Smooth muscle cell (in vitro differentiated cells): Measurements from ENCODE around the gene TUBGCP2. TPM values are rescaled to one million over a fixed set of nuclear protein-coding genes. Genes with fewer than 3 reads are reported as not detected.

Source experiments
- DNase-seq: peaks from one replicate; lab custom pipeline; 2025; ENCODE audit not compliant: unreplicated experiment; lab: John Stamatoyannopoulos, UW
- H2AFZ ChIP-seq: fragments of 200-600 bp; sonication (generic); 2 replicates; pipeline ENCODE4 v1.6.0; 2016; ENCODE audit warnings: antibody characterized with exemption, low read depth, mild to moderate bottlenecking
- H3F3A ChIP-seq: fragments of 200-600 bp; sonication (generic); 2 replicates; pipeline ENCODE4 v1.6.0; 2017; ENCODE audit warnings: antibody characterized with exemption, low read depth
- H3K27ac ChIP-seq: fragments of 200-600 bp; sonication (generic); 2 replicates; pipeline ENCODE4 v1.5.1; 2016; ENCODE audit warnings: low read depth, mild to moderate bottlenecking
- H3K27me3 ChIP-seq: fragments of 200-600 bp; sonication (generic); 2 replicates; pipeline ENCODE4 v1.6.1; 2016; ENCODE audit warnings: low read depth, mild to moderate bottlenecking
- H3K36me3 ChIP-seq: fragments of 200-600 bp; sonication (generic); 2 replicates; pipeline ENCODE4 v1.5.1; 2016; ENCODE audit warnings: low read depth
- H3K4me1 ChIP-seq: fragments of 200-600 bp; sonication (generic); 2 replicates; pipeline ENCODE4 v1.5.1; 2016; ENCODE audit warnings: low read depth
- H3K4me2 ChIP-seq: fragments of 200-600 bp; sonication (generic); 2 replicates; pipeline ENCODE4 v1.6.0; 2016; ENCODE audit warnings: mild to moderate bottlenecking
- H3K4me3 ChIP-seq: fragments of 200-600 bp; sonication (generic); 2 replicates; pipeline ENCODE4 v1.5.1; 2016; ENCODE audit warnings: mild to moderate bottlenecking
- H3K79me2 ChIP-seq: fragments of 200-600 bp; sonication (generic); 2 replicates; pipeline ENCODE4 v1.6.0; 2016; ENCODE audit warnings: low read depth, mild to moderate bottlenecking
- H3K9ac ChIP-seq: fragments of 200-600 bp; sonication (generic); 2 replicates; pipeline ENCODE4 v1.6.0; 2016; ENCODE audit warnings: low read depth
- H3K9me3 ChIP-seq: fragments of 200-600 bp; sonication (generic); replicated peaks from 2 replicates; pipeline ENCODE4 v1.5.1; 2016; ENCODE audit warnings: low read depth
- H4K20me1 ChIP-seq: fragments of 200-600 bp; sonication (generic); 2 replicates; pipeline ENCODE4 v1.6.0; 2016; ENCODE audit warnings: low read depth
- WGBS: methylation state at CpG from one replicate; pipeline ENCODE4 v1.1.7; 2016; ENCODE audit warnings: low lambda C conversion rate; 5-methylcytosine and 5-hydroxymethylcytosine counted together
- polyA plus RNA-seq: library from polyadenylated mRNA; unstranded; fragments of >200 nt; fragmentation: Nextera tagmentation; extraction: Ambion mirVana; gene quantifications from 2 replicates; pipeline ENCODE4 v1.2.1, GENCODE V29; 2016
- total RNA-seq: library from RNA; depleted of rRNA; stranded (reverse); fragments of >200 nt; gene quantifications from 2 replicates; pipeline ENCODE4 v1.2.3, GENCODE V29; 2014
- TF ChIP-seq, protein P1 (sequence below): fragments of 200-600 bp; sonication (generic); IDR thresholded peaks from 2 replicates; pipeline ENCODE4 v1.5.1; 2017; ENCODE audit warnings: borderline replicate concordance, mild to moderate bottlenecking, antibody characterized with exemption; ENCODE audit not compliant: insufficient read depth, poor library complexity, severe bottlenecking

Gene TUBGCP2
- total and polyA plus RNA-seq, 2 experiments from 2014 or later, result 39.5 to 40.5 TPM

DNA sequence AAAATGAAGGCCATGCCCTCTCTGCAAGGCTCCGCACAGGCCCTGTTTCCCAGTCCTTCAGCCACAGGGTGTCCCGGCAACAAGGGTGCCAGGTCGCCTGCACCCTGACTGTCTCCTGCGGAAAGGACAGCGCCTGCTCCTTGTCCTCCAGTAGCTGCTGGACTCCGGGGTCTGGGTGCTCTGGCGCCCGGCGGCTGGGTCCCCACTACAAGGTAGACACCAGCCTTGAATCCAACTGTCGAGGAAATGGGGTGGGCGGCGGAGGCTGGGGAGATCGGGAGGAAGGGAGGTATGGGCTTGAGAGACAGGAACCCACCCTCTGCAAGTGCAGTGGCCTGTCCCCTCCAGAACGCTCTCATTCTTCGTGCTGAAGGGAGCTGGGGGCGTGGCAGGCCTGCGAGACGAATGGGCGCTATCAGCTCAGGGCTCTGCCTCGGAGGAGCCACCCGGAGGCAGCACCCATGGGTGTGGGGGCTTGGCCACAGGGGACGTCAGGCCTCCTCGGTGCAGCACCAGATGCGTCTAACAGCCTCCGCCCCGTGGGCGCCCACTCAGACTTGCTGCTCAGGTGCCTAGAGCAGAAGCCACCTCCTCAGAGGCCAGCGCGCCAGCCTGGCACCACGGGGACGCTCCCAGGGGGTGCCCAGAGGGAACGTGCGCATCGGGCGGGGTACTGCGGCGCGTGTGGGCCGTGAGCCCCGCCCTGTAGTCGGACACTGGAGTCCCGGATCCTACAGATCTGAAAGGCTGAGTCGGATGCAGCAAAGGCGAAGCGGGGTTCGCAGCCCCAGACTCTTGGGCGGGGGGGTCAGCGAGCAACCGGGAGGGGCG is 47.6 kb downstream of the TUBGCP2 start:
- Histone ChIP-seq H4K20me1 (no peaks in the 10 kb centered on the region), H3K4me2 (peak overlapping the region; percentile 96), H2AFZ (no peak overlapping the region), H3K4me3 (peak overlapping the region; percentile 74), H3K27me3 (no peaks in the 10 kb centered on the region), H3K27ac (peak overlapping the region; percentile 31), H3K36me3 (no peaks in the 10 kb centered on the region), H3K9me3 (no peaks in the 10 kb centered on the region), H3K4me1 (peaks cover 24% of the 10 kb centered on the region), H3K79me2 (no peaks in the 10 kb centered on the region), H3F3A (no peaks in the 10 kb centered on the region), H3K9ac (peak overlapping the region; percentile 70)
- TF ChIP-seq, protein P1, sequence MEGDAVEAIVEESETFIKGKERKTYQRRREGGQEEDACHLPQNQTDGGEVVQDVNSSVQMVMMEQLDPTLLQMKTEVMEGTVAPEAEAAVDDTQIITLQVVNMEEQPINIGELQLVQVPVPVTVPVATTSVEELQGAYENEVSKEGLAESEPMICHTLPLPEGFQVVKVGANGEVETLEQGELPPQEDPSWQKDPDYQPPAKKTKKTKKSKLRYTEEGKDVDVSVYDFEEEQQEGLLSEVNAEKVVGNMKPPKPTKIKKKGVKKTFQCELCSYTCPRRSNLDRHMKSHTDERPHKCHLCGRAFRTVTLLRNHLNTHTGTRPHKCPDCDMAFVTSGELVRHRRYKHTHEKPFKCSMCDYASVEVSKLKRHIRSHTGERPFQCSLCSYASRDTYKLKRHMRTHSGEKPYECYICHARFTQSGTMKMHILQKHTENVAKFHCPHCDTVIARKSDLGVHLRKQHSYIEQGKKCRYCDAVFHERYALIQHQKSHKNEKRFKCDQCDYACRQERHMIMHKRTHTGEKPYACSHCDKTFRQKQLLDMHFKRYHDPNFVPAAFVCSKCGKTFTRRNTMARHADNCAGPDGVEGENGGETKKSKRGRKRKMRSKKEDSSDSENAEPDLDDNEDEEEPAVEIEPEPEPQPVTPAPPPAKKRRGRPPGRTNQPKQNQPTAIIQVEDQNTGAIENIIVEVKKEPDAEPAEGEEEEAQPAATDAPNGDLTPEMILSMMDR, result no peak
- WGBS, result 36% methylated on average over 46 of the region's 50 CpGs
- DNase-seq, result no peak

DNA sequence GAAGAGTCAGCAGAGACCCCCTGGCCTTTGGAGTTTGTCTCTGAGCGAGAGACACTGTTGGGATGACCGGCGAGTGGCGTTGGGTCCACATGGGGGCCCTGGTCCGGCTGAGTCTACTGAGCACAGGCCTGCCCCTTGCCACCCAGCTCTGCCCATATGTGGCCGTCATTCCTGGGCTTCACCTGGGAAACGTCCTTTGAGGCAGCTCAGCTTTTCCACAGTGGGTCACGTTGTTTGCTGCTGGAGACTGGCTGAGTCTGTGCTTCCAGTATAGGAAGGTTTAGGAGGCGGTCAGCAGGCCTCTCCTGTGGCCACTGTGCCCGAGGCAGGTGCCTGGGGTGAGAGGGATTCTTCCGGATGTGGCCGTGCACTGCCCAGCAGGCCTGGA is 49.1 kb downstream of the TUBGCP2 start:
- WGBS, result 77% methylated on average over 12 of the region's 12 CpGs
- H3K9ac ChIP-seq, result peak overlapping the region; percentile 32

DNA sequence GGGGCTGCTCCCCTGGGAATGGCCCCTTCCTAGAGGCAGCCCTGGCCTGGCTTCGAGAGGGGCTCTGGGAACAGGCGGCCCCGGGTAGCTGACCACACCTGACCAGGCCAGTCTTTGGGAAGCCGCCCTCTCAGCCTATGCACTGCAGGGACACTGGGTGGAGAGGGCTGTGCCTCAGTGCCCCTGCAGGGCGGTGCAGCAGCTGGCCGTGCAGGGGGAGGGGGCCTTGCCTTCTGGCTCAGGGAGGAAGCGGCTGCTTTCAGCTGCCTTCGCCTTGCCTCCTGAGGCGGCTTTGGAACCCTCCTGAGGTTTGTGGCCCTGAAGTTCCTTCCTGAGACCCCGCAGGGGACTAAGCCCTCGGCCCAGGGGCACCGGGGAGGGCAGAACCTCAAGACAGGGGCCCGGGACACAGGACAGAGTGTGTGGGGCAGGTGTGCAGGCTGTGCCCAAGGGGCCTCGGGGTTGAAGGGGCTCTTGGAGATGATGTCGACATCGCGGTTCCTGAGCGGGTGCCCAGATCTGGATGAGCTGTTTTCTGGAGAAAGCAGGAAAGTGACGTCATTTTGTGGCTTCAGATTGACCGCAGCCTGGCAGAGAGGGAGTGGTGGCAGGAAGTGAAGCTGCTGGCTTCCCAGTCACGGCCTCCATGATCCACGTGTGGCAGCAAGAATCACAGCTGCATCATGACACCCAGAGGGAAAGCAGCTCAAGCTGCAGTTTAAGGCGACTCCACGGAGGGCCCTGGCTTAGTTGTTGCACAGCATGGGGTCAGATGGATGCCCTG is 49.7 kb downstream of the TUBGCP2 start:
- WGBS, result 49% methylated on average over 24 of the region's 24 CpGs
- peak; percentile 61 for DNase-seq
- Histone ChIP-seq H3K4me2 (peak overlapping the region; percentile 79), H3K27ac (peak overlapping the region; percentile 88), H3K79me2 (no peaks in the 10 kb centered on the region), H3K36me3 (no peaks in the 10 kb centered on the region), H3K9ac (peak overlapping the region; percentile 53), H3K9me3 (no peaks in the 10 kb centered on the region), H3K4me1 (peaks cover 24% of the 10 kb centered on the region), H4K20me1 (no peaks in the 10 kb centered on the region), H3K27me3 (no peaks in the 10 kb centered on the region), H3F3A (no peaks in the 10 kb centered on the region), H3K4me3 (no peak overlapping the region), H2AFZ (no peak overlapping the region)
- TF ChIP-seq, protein P1, result no peak

More for the DNA sequence above, 49.1 kb downstream of the TUBGCP2 start:
- H4K20me1 ChIP-seq, result no peaks in the 10 kb centered on the region
- no peaks in the 10 kb centered on the region for H3K79me2 ChIP-seq
- peak overlapping the region; percentile 48 for H3K4me2 ChIP-seq
- no peaks in the 10 kb centered on the region for H3F3A ChIP-seq
- H3K4me1 ChIP-seq, result peaks cover 24% of the 10 kb centered on the region
- no peaks in the 10 kb centered on the region for H3K9me3 ChIP-seq
- no peak for DNase-seq
- H3K36me3 ChIP-seq, result no peaks in the 10 kb centered on the region
- no peaks in the 10 kb centered on the region for H3K27me3 ChIP-seq
- TF ChIP-seq, protein P1, result no peak
- no peak overlapping the region for H2AFZ ChIP-seq
- H3K4me3 ChIP-seq, result no peak overlapping the region
- H3K27ac ChIP-seq, result peak overlapping the region; percentile 75
